ENCODE measurements around the gene TIMM22.

Gene TIMM22

GRCh38 chr17:976312-976711 lies 20.6 kb upstream of the TIMM22 start:
- no peak; the same call in 1 of the 2 replicates for TF ChIP-seq CTCF (IDR thresholded peaks at IDR 0.05; ENCODE audit: low read depth, low read length)
- DNase-seq (ENCODE audit: extremely low read depth, low read depth) = no peak

GRCh38 chr17:977166-977565 lies 19.8 kb upstream of the TIMM22 start:
- TF ChIP-seq CTCF (IDR thresholded peaks at IDR 0.05; ENCODE audit: low read depth, low read length) = no peak
- no peak for DNase-seq (ENCODE audit: extremely low read depth, low read depth)

- DNase-seq (ENCODE audit: extremely low read depth, low read depth) = no peak
Measured at GRCh38 chr17:978103-979093, 18.5 kb upstream of the TIMM22 start.

GRCh38 chr17:979212-979538 lies 17.8 kb upstream of the TIMM22 start:
- DNase-seq (ENCODE audit: extremely low read depth, low read depth) = no peak
- no peak for TF ChIP-seq CTCF (IDR thresholded peaks at IDR 0.05; ENCODE audit: low read depth, low read length)

More at GRCh38 chr17:978103-979093, 18.5 kb upstream of the TIMM22 start:
- no peak for TF ChIP-seq CTCF (IDR thresholded peaks at IDR 0.05; ENCODE audit: low read depth, low read length)

- no peak for DNase-seq (ENCODE audit: extremely low read depth, low read depth)
- peak; percentile 31 for TF ChIP-seq CTCF (IDR thresholded peaks at IDR 0.05; ENCODE audit: low read depth, low read length)
Measured at GRCh38 chr17:979539-980405, 17.2 kb upstream of the TIMM22 start, which contains the start of gene NXN. Gene NXN (minus strand): TSS chr17:979776.

- peak; percentile 69 for TF ChIP-seq CTCF (IDR thresholded peaks at IDR 0.05; ENCODE audit: low read depth, low read length)
- DNase-seq (ENCODE audit: extremely low read depth, low read depth) = no peak
Measured at GRCh38 chr17:980406-981291, 16.3 kb upstream of the TIMM22 start.

Data from AG09319 (cell line).